ENCODE measurements around the gene ATP8A1. TPM values are rescaled to one million over a fixed set of nuclear protein-coding genes. Genes with fewer than 3 reads are reported as not detected.

The ATP8A1 gene
- total and polyA plus RNA-seq, 2 of the 8 experiments (the other 6 are each of a cell fraction or from before 2014, with no cell fraction given): 3.7 to 14.9 TPM

DNA sequence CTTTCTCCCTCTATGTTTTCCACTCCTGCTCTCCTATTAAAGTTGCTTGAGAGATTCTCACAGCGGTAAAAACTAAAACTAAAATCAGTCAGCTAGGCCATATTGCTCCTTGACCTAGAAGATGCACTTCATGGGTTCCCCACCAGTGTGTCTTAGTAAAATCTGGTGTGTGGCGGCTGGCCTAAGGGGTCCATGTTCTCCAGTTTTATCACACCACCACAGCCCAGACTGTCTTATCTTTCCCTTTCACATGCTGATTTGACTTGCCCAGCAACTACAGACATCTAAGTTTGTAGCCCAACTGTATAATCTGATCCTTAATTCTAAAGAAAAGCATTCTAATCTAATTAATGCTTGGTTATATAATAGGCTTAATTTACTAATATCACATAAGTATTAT is 68.0 kb downstream of the ATP8A1 start:
- Histone ChIP-seq H3K79me1 (ENCODE audit: low read depth, low read length) (no peaks in the 10 kb centered on the region), H3K4me2 (ENCODE audit: insufficient read depth in 1 of 2, low read depth in 2 of 2, low read length in 2 of 2) (no peak overlapping the region), H4K5ac (ENCODE audit: insufficient read length, low read depth, low read length) (no peak overlapping the region), H4K8ac (ENCODE audit: extremely low read depth, insufficient read depth, low read length) (no peak overlapping the region), H3K79me2 (ENCODE audit: control insufficient read depth in 1 of 2, insufficient read depth in 2 of 2, low read length in 2 of 2) (no peaks in the 10 kb centered on the region), H3K9me3 (ENCODE audit: insufficient read depth in 2 of 2, low read depth in 1 of 2, low read length in 1 of 2) (no peaks in the 10 kb centered on the region), H2BK120ac (replicated peaks; ENCODE audit: low read depth, low read length) (no peak overlapping the region), H3K4me1 (replicated peaks in 1 of 4; ENCODE audit: control insufficient read depth in 3 of 4, insufficient read depth in 4 of 4, low read length in 3 of 4) (no peaks in the 10 kb centered on the region), H3K27ac (ENCODE audit: low read depth, low read length) (no peak overlapping the region), H3K56ac (replicated peaks; ENCODE audit: insufficient read length, low read depth, low read length) (no peak overlapping the region), H3K23ac (ENCODE audit: insufficient read length) (no peak overlapping the region), H3K36me3 (ENCODE audit: control insufficient read depth in 2 of 4, insufficient read depth in 4 of 4, low read length in 3 of 4) (no peaks in the 10 kb centered on the region), H3K14ac (ENCODE audit: insufficient read length) (no peak overlapping the region), H3K27me3 (replicated peaks in 1 of 4; ENCODE audit: control insufficient read depth in 3 of 4, extremely low read depth in 1 of 4, insufficient read depth in 3 of 4, low read length in 3 of 4) (no peaks in the 10 kb centered on the region), H2BK12ac (ENCODE audit: low read depth, low read length) (no peak overlapping the region), H2AK5ac (ENCODE audit: low read depth, low read length) (no peak overlapping the region), H2AFZ (ENCODE audit: low read length) (no peak overlapping the region), H4K91ac (replicated peaks; ENCODE audit: insufficient read length, low read length) (no peak overlapping the region), H2BK15ac (ENCODE audit: low read length) (no peak overlapping the region), H3K4me3 (ENCODE audit: extremely low read depth in 1 of 4, insufficient read depth in 2 of 4, low read depth in 3 of 4, low read length in 4 of 4) (no peak overlapping the region), H2BK20ac (ENCODE audit: low read length) (no peak overlapping the region), H3K18ac (ENCODE audit: extremely low read depth, low read length) (no peak overlapping the region), H3K23me2 (ENCODE audit: low read depth, low read length) (no peaks in the 10 kb centered on the region), H3K4ac (replicated peaks; ENCODE audit: insufficient read length, low read depth, low read length) (no peak overlapping the region), H4K20me1 (replicated peaks in 1 of 2; ENCODE audit: control insufficient read depth in 1 of 2, insufficient read depth in 2 of 2, low read length in 2 of 2) (no peaks in the 10 kb centered on the region), H2BK5ac (ENCODE audit: low read depth, low read length) (no peak overlapping the region), H3K9ac (replicated peaks in 1 of 4; ENCODE audit: extremely low read depth in 1 of 4, low read depth in 3 of 4, low read length in 3 of 4) (no peak overlapping the region)
- WGBS, 2 experiments (ENCODE audit: extremely low coverage in 1 of 2, insufficient coverage in 1 of 2, insufficient read length in 1 of 2, insufficient replicate concordance in 2 of 2, low coverage in 1 of 2, low lambda C conversion rate in 2 of 2, missing lambda C conversion rate in 1 of 2): 82% methylated on average over 2 of the region's 2 CpGs; no CpG with 5 or more reads in 1 of the 2 experiments
- ChIA-PET CTCF (ENCODE audit: partially characterized antibody) (interaction anchor here (0.7 to 4.9 kb wide), 9 partner anchors 9 to 179 kb away, joined by 3 to 18 read pairs (median 3); no protein-coding TSS in a partner anchor), POLR2A (ENCODE audit: partially characterized antibody) (no interaction called here)
- FAIRE-seq (no peak), DNase-seq (ENCODE audit: low read depth in 1 of 2, low spot score in 2 of 2) (no peak)
- TF ChIP-seq TAF7 (optimal IDR thresholded peaks at IDR 0.05; ENCODE audit: borderline replicate concordance, low read depth, low read length) (no peak), GTF2F1 (IDR thresholded peaks at IDR 0.05; ENCODE audit: borderline replicate concordance, low read depth, low read length) (no peak), TAF1 (IDR thresholded peaks at IDR 0.05; ENCODE audit: low read depth, low read length) (no peak), POLR2A (IDR thresholded peaks at IDR 0.05; ENCODE audit: control extremely low read depth in 1 of 2, low read depth in 2 of 2, low read length in 2 of 2) (no peak)
